Gastrocnemius medialis (tissue), 4 donors: ENCODE results near the gene CSTF2T.

Experiments used
- CTCF ChIP-seq, 5 experiments: fragments of 450-650 bp in 3 of 5; fragments of 200-600 bp in 2 of 5; sonication (generic) in 2 of 5; IDR thresholded peaks in 4 of 5; conservative IDR thresholded peaks in 1 of 5; 1 replicate in 4 of 5; 2 replicates in 1 of 5; pipeline ENCODE4 v1.5.1; 2016 to 2019; ENCODE audit warnings: antibody characterized with exemption in 5 of 5, mild to moderate bottlenecking in 3 of 5, moderate library complexity in 3 of 5
- POLR2A ChIP-seq, 2 donors: fragments of 450-650 bp; IDR thresholded peaks; one replicate each; pipeline ENCODE4 v1.6.1; 2017; ENCODE audit warnings: antibody characterized with exemption in 2 of 2, mild to moderate bottlenecking in 2 of 2, moderate library complexity in 2 of 2

GRCh38 chr10:51743146-51743545 is 43.8 kb upstream of the CSTF2T start:
- TF ChIP-seq CTCF (IDR thresholded peaks at IDR 0.05 in 4 of 5, conservative IDR thresholded peaks at IDR 0.05 in 1 of 5) = no peak
- TF ChIP-seq POLR2A (IDR thresholded peaks at IDR 0.05) = no peak
